ENCODE data around the gene KLF18.
"Not testable (repeated sequence)": the region's sequence is repeated elsewhere in the genome, so short reads cannot be mapped to it uniquely, and the experiment has no call there.

The KLF18 gene

GRCh38 chr1:44117272-44117671, 24.2 kb downstream of the KLF18 start:
- H3K4me3 ChIP-seq (ENCODE audit: low read depth, low read length); H3K4me1 ChIP-seq (ENCODE audit: control insufficient read depth, insufficient read depth, low read length); H3K9me3 ChIP-seq (ENCODE audit: control insufficient read depth, insufficient read depth, low read length); H3K27me3 ChIP-seq (ENCODE audit: control insufficient read depth, insufficient read depth, low read length); H3K9ac ChIP-seq (ENCODE audit: low read depth, low read length); H3K36me3 ChIP-seq (ENCODE audit: control insufficient read depth, insufficient read depth, low read length): not testable (repeated sequence)

- no peaks in the 10 kb centered on the region for H3K9me3 ChIP-seq (ENCODE audit: control insufficient read depth, insufficient read depth, low read length)
- no peak overlapping the region for H3K9ac ChIP-seq (ENCODE audit: low read depth, low read length)
- peaks cover 2% of the 10 kb centered on the region for H3K4me1 ChIP-seq (ENCODE audit: control insufficient read depth, insufficient read depth, low read length)
- H3K36me3 ChIP-seq (ENCODE audit: control insufficient read depth, insufficient read depth, low read length), result no peaks in the 10 kb centered on the region
- no peaks in the 10 kb centered on the region for H3K27me3 ChIP-seq (ENCODE audit: control insufficient read depth, insufficient read depth, low read length)
- H3K4me3 ChIP-seq (ENCODE audit: low read depth, low read length), result no peak overlapping the region
These were observed 27.3 kb downstream of the KLF18 start for GRCh38 chr1:44114098-44114497.

GRCh38 chr1:44113095-44113609, 28.3 kb downstream of the KLF18 start:
- no peaks in the 10 kb centered on the region for H3K36me3 ChIP-seq (ENCODE audit: control insufficient read depth, insufficient read depth, low read length)
- H3K4me1 ChIP-seq (ENCODE audit: control insufficient read depth, insufficient read depth, low read length), result peaks cover 3% of the 10 kb centered on the region
- H3K9ac ChIP-seq (ENCODE audit: low read depth, low read length), result no peak overlapping the region
- H3K9me3 ChIP-seq (ENCODE audit: control insufficient read depth, insufficient read depth, low read length), result no peaks in the 10 kb centered on the region
- no peaks in the 10 kb centered on the region for H3K27me3 ChIP-seq (ENCODE audit: control insufficient read depth, insufficient read depth, low read length)
- H3K4me3 ChIP-seq (ENCODE audit: low read depth, low read length), result no peak overlapping the region

- H3K27me3 ChIP-seq (ENCODE audit: control insufficient read depth, insufficient read depth, low read length), result no peaks in the 10 kb centered on the region
- H3K9ac ChIP-seq (ENCODE audit: low read depth, low read length), result no peak overlapping the region
These were observed 28.9 kb downstream of the KLF18 start for GRCh38 chr1:44112486-44112885.

GRCh38 chr1:44111861-44112260, 29.6 kb downstream of the KLF18 start:
- H3K27me3 ChIP-seq (ENCODE audit: control insufficient read depth, insufficient read depth, low read length), result no peaks in the 10 kb centered on the region
- H3K4me3 ChIP-seq (ENCODE audit: low read depth, low read length), result no peak overlapping the region
- H3K9ac ChIP-seq (ENCODE audit: low read depth, low read length), result no peak overlapping the region
- no peaks in the 10 kb centered on the region for H3K9me3 ChIP-seq (ENCODE audit: control insufficient read depth, insufficient read depth, low read length)
- H3K4me1 ChIP-seq (ENCODE audit: control insufficient read depth, insufficient read depth, low read length), result peaks cover 7% of the 10 kb centered on the region
- H3K36me3 ChIP-seq (ENCODE audit: control insufficient read depth, insufficient read depth, low read length), result no peaks in the 10 kb centered on the region

More at GRCh38 chr1:44112486-44112885, 28.9 kb downstream of the KLF18 start:
- no peaks in the 10 kb centered on the region for H3K9me3 ChIP-seq (ENCODE audit: control insufficient read depth, insufficient read depth, low read length)
- no peaks in the 10 kb centered on the region for H3K36me3 ChIP-seq (ENCODE audit: control insufficient read depth, insufficient read depth, low read length)
- H3K4me1 ChIP-seq (ENCODE audit: control insufficient read depth, insufficient read depth, low read length), result peaks cover 7% of the 10 kb centered on the region
- no peak overlapping the region for H3K4me3 ChIP-seq (ENCODE audit: low read depth, low read length)

GRCh38 chr1:44110916-44111315, 30.5 kb downstream of the KLF18 start:
- no peaks in the 10 kb centered on the region for H3K27me3 ChIP-seq (ENCODE audit: control insufficient read depth, insufficient read depth, low read length)
- no peak overlapping the region for H3K4me3 ChIP-seq (ENCODE audit: low read depth, low read length)

GRCh38 chr1:44108971-44109370, 32.5 kb downstream of the KLF18 start:
- Histone ChIP-seq H3K27me3 (ENCODE audit: control insufficient read depth, insufficient read depth, low read length) (no peaks in the 10 kb centered on the region), H3K4me3 (ENCODE audit: low read depth, low read length) (no peak overlapping the region), H3K9me3 (ENCODE audit: control insufficient read depth, insufficient read depth, low read length) (no peaks in the 10 kb centered on the region), H3K9ac (ENCODE audit: low read depth, low read length) (no peak overlapping the region), H3K4me1 (ENCODE audit: control insufficient read depth, insufficient read depth, low read length) (peaks cover 13% of the 10 kb centered on the region), H3K36me3 (ENCODE audit: control insufficient read depth, insufficient read depth, low read length) (no peaks in the 10 kb centered on the region)

More at GRCh38 chr1:44110916-44111315, 30.5 kb downstream of the KLF18 start:
- Histone ChIP-seq H3K4me1 (ENCODE audit: control insufficient read depth, insufficient read depth, low read length) (peaks cover 13% of the 10 kb centered on the region), H3K9ac (ENCODE audit: low read depth, low read length) (no peak overlapping the region), H3K9me3 (ENCODE audit: control insufficient read depth, insufficient read depth, low read length) (no peaks in the 10 kb centered on the region), H3K36me3 (ENCODE audit: control insufficient read depth, insufficient read depth, low read length) (no peaks in the 10 kb centered on the region)

- Histone ChIP-seq H3K4me1 (ENCODE audit: control insufficient read depth, insufficient read depth, low read length) (peaks cover 11% of the 10 kb centered on the region), H3K9ac (ENCODE audit: low read depth, low read length) (no peak overlapping the region), H3K4me3 (ENCODE audit: low read depth, low read length) (no peak overlapping the region), H3K27me3 (ENCODE audit: control insufficient read depth, insufficient read depth, low read length) (no peaks in the 10 kb centered on the region), H3K36me3 (ENCODE audit: control insufficient read depth, insufficient read depth, low read length) (no peaks in the 10 kb centered on the region), H3K9me3 (ENCODE audit: control insufficient read depth, insufficient read depth, low read length) (no peaks in the 10 kb centered on the region)
These were observed 33.2 kb downstream of the KLF18 start for GRCh38 chr1:44108241-44108640.

- peaks cover 11% of the 10 kb centered on the region for H3K4me1 ChIP-seq (ENCODE audit: control insufficient read depth, insufficient read depth, low read length)
- H3K9ac ChIP-seq (ENCODE audit: low read depth, low read length), result no peak overlapping the region
- no peaks in the 10 kb centered on the region for H3K27me3 ChIP-seq (ENCODE audit: control insufficient read depth, insufficient read depth, low read length)
- no peak overlapping the region for H3K4me3 ChIP-seq (ENCODE audit: low read depth, low read length)
- no peaks in the 10 kb centered on the region for H3K9me3 ChIP-seq (ENCODE audit: control insufficient read depth, insufficient read depth, low read length)
- no peaks in the 10 kb centered on the region for H3K36me3 ChIP-seq (ENCODE audit: control insufficient read depth, insufficient read depth, low read length)
These were observed 35.6 kb downstream of the KLF18 start for GRCh38 chr1:44105810-44106209.

- Histone ChIP-seq H3K9me3 (ENCODE audit: control insufficient read depth, insufficient read depth, low read length) (no peaks in the 10 kb centered on the region), H3K4me3 (ENCODE audit: low read depth, low read length) (no peak overlapping the region), H3K9ac (ENCODE audit: low read depth, low read length) (no peak overlapping the region)
These were observed 37.9 kb downstream of the KLF18 start for GRCh38 chr1:44103270-44104131.

GRCh38 chr1:44101328-44101727, 40.1 kb downstream of the KLF18 start:
- H3K9ac ChIP-seq (ENCODE audit: low read depth, low read length), result no peak overlapping the region
- no peaks in the 10 kb centered on the region for H3K36me3 ChIP-seq (ENCODE audit: control insufficient read depth, insufficient read depth, low read length)

More at GRCh38 chr1:44103270-44104131, 37.9 kb downstream of the KLF18 start:
- H3K4me1 ChIP-seq (ENCODE audit: control insufficient read depth, insufficient read depth, low read length), result peaks cover 11% of the 10 kb centered on the region
- H3K36me3 ChIP-seq (ENCODE audit: control insufficient read depth, insufficient read depth, low read length), result no peaks in the 10 kb centered on the region
- H3K27me3 ChIP-seq (ENCODE audit: control insufficient read depth, insufficient read depth, low read length), result no peaks in the 10 kb centered on the region

More at GRCh38 chr1:44101328-44101727, 40.1 kb downstream of the KLF18 start:
- no peaks in the 10 kb centered on the region for H3K27me3 ChIP-seq (ENCODE audit: control insufficient read depth, insufficient read depth, low read length)
- no peaks in the 10 kb centered on the region for H3K9me3 ChIP-seq (ENCODE audit: control insufficient read depth, insufficient read depth, low read length)
- H3K4me1 ChIP-seq (ENCODE audit: control insufficient read depth, insufficient read depth, low read length), result peaks cover 2% of the 10 kb centered on the region
- H3K4me3 ChIP-seq (ENCODE audit: low read depth, low read length), result no peak overlapping the region
